Measurements from ENCODE around the gene ASAH2. TPM values are rescaled to one million over a fixed set of nuclear protein-coding genes. Genes with fewer than 3 reads are reported as not detected.

Gene ASAH2
- total and polyA plus RNA-seq, 2 donors (not counting 1 experiment from before 2014, with no cell fraction given) = 0.25 to 0.44 TPM

DNA sequence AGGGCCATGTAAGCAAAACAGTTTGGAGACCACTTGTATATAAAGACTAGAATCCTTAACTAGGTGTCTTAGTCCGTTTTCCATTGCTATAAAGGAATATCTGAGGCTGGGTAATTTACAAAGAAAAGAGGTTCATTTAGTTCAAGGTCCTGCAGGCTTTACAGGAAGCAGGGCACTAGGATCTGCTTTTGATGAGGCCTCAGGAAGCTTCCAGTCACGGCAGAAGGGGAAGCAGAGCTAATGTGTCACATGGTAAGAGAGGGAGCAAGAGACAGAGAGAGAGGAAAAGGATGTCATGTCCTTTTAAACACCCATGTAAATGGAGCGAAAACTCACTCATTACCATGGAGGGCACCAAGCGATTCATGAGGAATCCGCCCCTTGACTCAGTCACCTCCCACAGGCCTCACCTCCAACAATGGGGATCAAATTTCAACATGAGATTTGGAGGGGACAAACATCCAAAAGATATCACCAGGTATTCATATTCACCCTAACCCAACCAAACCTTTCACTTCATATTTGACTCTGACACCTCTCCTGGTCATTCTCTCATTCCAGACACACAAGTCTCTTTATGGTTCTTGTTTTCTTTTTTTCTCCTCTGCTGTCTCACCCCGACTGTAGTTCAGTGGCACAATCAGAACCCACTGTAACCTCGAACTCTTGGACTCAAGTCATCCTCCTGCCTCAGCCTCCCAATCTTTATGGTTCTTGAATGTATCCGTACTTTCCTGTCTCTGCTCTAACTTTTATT is 30.1 kb upstream of the ASAH2 start:
- Histone ChIP-seq H3K4me3 (ENCODE audit: control extremely low read depth in 1 of 5, extremely low read depth in 1 of 5, insufficient read depth in 1 of 5, low read depth in 2 of 5, low read length in 4 of 5) (no peak overlapping the region), H2AFZ (ENCODE audit: insufficient read depth, low read depth, low read length, poor library complexity, severe bottlenecking) (no peak overlapping the region), H3K27ac (ENCODE audit: low read length in 2 of 2) (no peak overlapping the region), H4K20me1 (ENCODE audit: control insufficient read depth, insufficient read depth, low read length, poor library complexity, severe bottlenecking) (no peaks in the 10 kb centered on the region), H3K4me1 (ENCODE audit: control insufficient read depth in 2 of 2, insufficient read depth in 2 of 2, low read length in 2 of 2) (no peaks in the 10 kb centered on the region), H3K9ac (ENCODE audit: low read length) (no peak overlapping the region), H3K79me2 (ENCODE audit: control insufficient read depth, insufficient read depth, low read length) (no peaks in the 10 kb centered on the region), H3K4me2 (replicated peaks; ENCODE audit: low read depth, low read length, poor library complexity, severe bottlenecking) (no peak overlapping the region), H3K36me3 (replicated peaks in 1 of 2; ENCODE audit: control extremely low read depth in 1 of 2, control insufficient read depth in 1 of 2, extremely low read depth in 1 of 2, insufficient read depth in 2 of 2, low read length in 1 of 2) (no peaks in the 10 kb centered on the region), H3K27me3 (replicated peaks in 1 of 4; ENCODE audit: control extremely low read depth in 1 of 4, control insufficient read depth in 3 of 4, insufficient read depth in 4 of 4, low read length in 3 of 4) (peaks cover 0 to 14% (median 9%) of the 10 kb centered on the region in 4 experiments), H3K9me3 (ENCODE audit: control extremely low read depth in 1 of 3, control insufficient read depth in 2 of 3, insufficient read depth in 1 of 3, low read length in 2 of 3) (peaks cover 0 to 3% (median 0%) of the 10 kb centered on the region in 3 donors)
- CTCF ChIA-PET = interaction anchor here (1.0 kb wide), 1 partner anchor 8 kb away, joined by 3 read pairs; no protein-coding TSS in a partner anchor
- POLR2A ChIA-PET = no interaction called here
- H3K27ac Mint-ChIP-seq = no peak overlapping the region
- ATAC-seq (ENCODE audit: low read depth) (no peak), DNase-seq (no peak)
- intact Hi-C loops (cut with micrococcal nuclease) = no loop called here
- WGBS (ENCODE audit: insufficient coverage) = 69% methylated on average over 6 of the region's 8 CpGs
- H3K4me1 Mint-ChIP-seq = no peaks in the 10 kb centered on the region
- H3K9me3 Mint-ChIP-seq (ENCODE audit: insufficient read depth) = no peaks in the 10 kb centered on the region
- no peak overlapping the region for H3K4me3 Mint-ChIP-seq
- H3K27me3 Mint-ChIP-seq = peaks cover 55% of the 10 kb centered on the region
- TF ChIP-seq CTCF (IDR thresholded peaks at IDR 0.05) = no peak
- TF ChIP-seq EZH2 (IDR thresholded peaks at IDR 0.05; ENCODE audit: borderline replicate concordance, insufficient read depth, low read depth, low read length, poor library complexity, severe bottlenecking) = no peak

Data from B cell (primary cell).